Ovary (tissue), 9 donors: ENCODE results near the gene SEMA3B. TPM values are rescaled to one million over a fixed set of nuclear protein-coding genes. Genes with fewer than 3 reads are reported as not detected.
"Not testable (repeated sequence)": the region's sequence is repeated elsewhere in the genome, so short reads cannot be mapped to it uniquely, and the experiment has no call there.

ENCODE experiments used
- DNase-seq, 5 donors: peaks; one replicate each; pipeline ENCODE4 v3.0.0-alpha.2; 2019 to 2020
- H3K27ac ChIP-seq, 2 donors: fragments of 200-600 bp; one replicate each; pipeline versions ENCODE4 v1.5.1 to v1.8.0; 2019 to 2022
- H3K27me3 ChIP-seq: fragments of 200-600 bp; one replicate; pipeline ENCODE4 v1.8.0; 2022
- H3K36me3 ChIP-seq: fragments of 200-600 bp; sonication (generic); one replicate; pipeline ENCODE4 v1.5.1; 2019
- H3K4me1 ChIP-seq: one replicate; pipeline ENCODE4 v1.8.1; 2013; ENCODE audit warnings: mild to moderate bottlenecking, moderate library complexity; ENCODE audit not compliant: insufficient read depth
- H3K4me3 ChIP-seq: fragments of 200-600 bp; sonication (generic); one replicate; pipeline ENCODE4 v1.5.1; 2017
- H3K9me3 ChIP-seq, 2 donors: fragments of 200-600 bp in 1 of 2; sonication (generic) in 1 of 2; one replicate each; pipeline versions ENCODE4 v1.5.1 to v1.8.1; 2013 to 2019; ENCODE audit warnings: mild to moderate bottlenecking in 1 of 2, moderate library complexity in 1 of 2
- CTCF ChIP-seq, 3 donors: fragments of 450-650 bp in 2 of 3; fragments of 200-600 bp in 1 of 3; IDR thresholded peaks; one replicate each; pipeline versions ENCODE4 v1.5.1 to v1.8.0; 2016 to 2022; ENCODE audit warnings: antibody characterized with exemption in 3 of 3, mild to moderate bottlenecking in 1 of 3
- EP300 ChIP-seq: sonication (generic); formaldehyde crosslinking; IDR thresholded peaks from one replicate; pipeline ENCODE4 v1.6.1; 2017; ENCODE audit warnings: antibody characterized with exemption
- POLR2A ChIP-seq: fragments of 450-650 bp; IDR thresholded peaks from one replicate; pipeline ENCODE4 v1.6.1; 2017; ENCODE audit warnings: antibody characterized with exemption, mild to moderate bottlenecking, moderate library complexity
- WGBS, 3 donors: extraction: QIAGEN DNeasy Blood & Tissue Kit in 1 of 3; methylation state at CpG; one replicate each; pipeline versions ENCODE4 v1.1.5 to v1.1.7; 2013 to 2017; 5-methylcytosine and 5-hydroxymethylcytosine counted together
- intact Hi-C, 4 donors: fragments of 100-400 bp; cut with DNase I; formaldehyde crosslinking; loops; one replicate each; pipeline versions ENCODE4 v1.11.0 to v1.15.1; 2022 to 2023
- polyA plus RNA-seq, 2 donors: library from polyadenylated mRNA; stranded (reverse); fragments of 200-250 nt in 1 of 2; fragments of 350-450 nt in 1 of 2; fragmentation: Illumina TruSeq in 1 of 2; extraction: RNeasy Lipid Tissue Mini Kit (QIAGEN cat#74804) in 1 of 2; gene quantifications; one replicate each; pipeline ENCODE4 v1.2.3, GENCODE V29; 2013 to 2014
- total RNA-seq, 7 donors: library from RNA; depleted of rRNA in 2 of 7; stranded (reverse); fragments of >200 nt in 2 of 7; fragmentation: NEBNext Ultra II Directional in 3 of 7; extraction: Animal tissue kit (Norgen Biotek cat#: 25700) in 3 of 7; gene quantifications; one replicate each; pipeline versions ENCODE4 v1.1.0 to v1.2.4, GENCODE V29; 2016 to 2023
- donor health status: DM: no; HTN: no; CAD: no; lungs with moderate emphysema.
- donor health status: DM: no; HTN: no; CAD: no.
- donor health status: Bipolar disorder and iron deficiency.
- donor health status: DM: yes; HTN: yes; CAD: no.
- donor health status: DM: no; HTN: no; CAD: no.
- donor health status: DM: yes; HTN: yes; CAD: no.

SEMA3B gene
- total and polyA plus RNA-seq, 9 donors = 5.0 to 224 (median 51.1) TPM

DNA sequence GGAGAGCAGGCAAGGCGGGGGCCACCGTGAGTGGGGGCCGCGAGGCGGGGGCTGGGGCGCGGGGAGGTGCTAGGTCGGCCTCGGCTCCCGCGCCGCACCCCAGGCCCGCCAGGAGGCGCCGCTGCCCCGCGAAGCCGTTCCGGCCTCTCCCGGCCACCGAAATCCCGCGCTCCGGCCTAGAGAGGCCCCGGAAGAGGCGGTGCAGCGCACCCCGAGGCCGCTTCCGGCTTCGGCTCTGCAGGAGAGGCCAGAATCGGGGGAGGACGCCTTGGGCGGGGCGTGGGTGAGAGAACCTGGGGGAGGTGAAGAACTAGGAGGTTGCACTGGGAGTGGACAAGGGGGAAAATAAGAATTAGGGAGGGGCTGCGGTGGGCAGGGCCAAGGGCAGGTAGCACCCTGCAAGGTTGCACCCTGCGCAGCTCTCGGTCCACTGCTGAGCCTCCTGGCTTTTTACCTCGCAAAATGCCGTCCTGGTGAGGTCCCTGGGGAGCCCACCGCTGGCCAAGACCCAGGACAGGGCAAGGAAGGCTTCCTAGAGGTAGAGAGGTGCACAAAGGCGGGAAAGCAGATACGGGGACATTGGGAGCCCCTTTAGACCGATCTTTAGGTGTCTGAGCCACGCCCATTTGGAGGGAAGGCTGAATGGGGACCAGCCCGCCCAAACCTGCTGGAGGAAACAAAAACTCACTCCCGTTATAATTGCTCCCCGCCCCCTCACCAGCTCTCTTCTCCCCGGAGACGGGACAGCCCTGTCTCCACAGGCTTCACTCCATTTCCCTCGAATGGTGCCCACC, 41.4 kb upstream of the SEMA3B start:
- Histone ChIP-seq H3K27me3 (no peaks in the 10 kb centered on the region), H3K27ac (peak overlapping the region in 1 of 2 donors; percentile 18), H3K9me3 (no peaks in the 10 kb centered on the region), H3K36me3 (no peaks in the 10 kb centered on the region), H3K4me3 (peak overlapping the region; percentile 70), H3K4me1 (peaks cover 8% of the 10 kb centered on the region)
- WGBS, 3 donors = 1% methylated on average over 43 to 51 of the region's 51 CpGs
- intact Hi-C loops = loop anchor here (1.0 to 5.0 kb wide), 5 partner anchors 19 to 46 kb away; no protein-coding TSS in a partner anchor
- TF ChIP-seq EP300 (no peak), CTCF (IDR thresholded peaks at IDR 0.05) (peak; percentile 82 to 95 (median 94)), POLR2A (no peak)
- DNase-seq = peak; percentile 91 to 95 (median 93)

DNA sequence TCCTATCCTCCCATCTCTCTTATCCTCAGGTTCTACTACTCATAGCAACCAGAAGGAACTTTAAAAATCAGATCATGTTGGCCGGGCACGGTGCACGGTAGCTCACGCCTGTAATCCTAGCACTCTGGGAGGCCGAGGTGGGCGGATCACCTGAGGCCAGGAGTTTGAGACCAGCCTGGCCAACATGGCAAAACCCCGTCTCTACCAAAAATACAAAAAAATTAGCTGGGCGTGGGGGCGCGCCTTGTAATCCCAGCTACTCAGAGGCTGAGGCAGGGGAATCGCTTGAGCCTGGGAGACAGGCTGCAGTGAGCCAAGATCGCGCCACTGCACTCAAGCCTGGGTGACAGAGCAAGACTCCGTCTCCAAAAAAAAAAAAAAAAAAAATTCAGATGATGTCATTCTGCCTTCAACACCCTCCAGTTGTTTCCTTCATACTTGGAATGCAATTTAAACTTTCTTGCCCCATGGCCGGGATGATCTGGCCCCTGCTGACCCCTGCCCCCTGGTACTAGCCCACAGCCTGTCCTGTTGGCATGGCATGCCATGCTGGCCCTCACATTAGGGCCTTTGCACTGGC, 40.7 kb upstream of the SEMA3B start:
- intact Hi-C loops = loop anchor here in 2 of 4 donors (5.0 kb wide), 1 partner anchor 44 kb away; no protein-coding TSS in a partner anchor
- H3K27me3 ChIP-seq, H3K4me1 ChIP-seq, H3K36me3 ChIP-seq, DNase-seq, H3K27ac ChIP-seq, H3K9me3 ChIP-seq: not testable (repeated sequence)
- H3K4me3 ChIP-seq = peak overlapping the region; percentile 70
- WGBS, 3 donors = 40 to 47% (median 46%) methylated on average over 15 of the region's 15 CpGs

GRCh38 chr3:50229490-50229889, 39.5 kb upstream of the SEMA3B start:
- 91 to 95% (median 94%) methylated on average over 3 of the region's 3 CpGs for WGBS, 3 donors
- peaks cover 8% of the 10 kb centered on the region for H3K4me1 ChIP-seq
- no peaks in the 10 kb centered on the region for H3K36me3 ChIP-seq
- H3K27me3 ChIP-seq = no peaks in the 10 kb centered on the region
- no peak overlapping the region for H3K27ac ChIP-seq
- intact Hi-C loops = loop anchor here in 2 of 4 donors (5.0 kb wide), 1 partner anchor 43 kb away; no protein-coding TSS in a partner anchor
- no peak overlapping the region for H3K4me3 ChIP-seq
- DNase-seq = no peak
- TF ChIP-seq POLR2A = no peak
- no peak for TF ChIP-seq CTCF (IDR thresholded peaks at IDR 0.05)
- no peak for TF ChIP-seq EP300
- H3K9me3 ChIP-seq = no peaks in the 10 kb centered on the region

DNA sequence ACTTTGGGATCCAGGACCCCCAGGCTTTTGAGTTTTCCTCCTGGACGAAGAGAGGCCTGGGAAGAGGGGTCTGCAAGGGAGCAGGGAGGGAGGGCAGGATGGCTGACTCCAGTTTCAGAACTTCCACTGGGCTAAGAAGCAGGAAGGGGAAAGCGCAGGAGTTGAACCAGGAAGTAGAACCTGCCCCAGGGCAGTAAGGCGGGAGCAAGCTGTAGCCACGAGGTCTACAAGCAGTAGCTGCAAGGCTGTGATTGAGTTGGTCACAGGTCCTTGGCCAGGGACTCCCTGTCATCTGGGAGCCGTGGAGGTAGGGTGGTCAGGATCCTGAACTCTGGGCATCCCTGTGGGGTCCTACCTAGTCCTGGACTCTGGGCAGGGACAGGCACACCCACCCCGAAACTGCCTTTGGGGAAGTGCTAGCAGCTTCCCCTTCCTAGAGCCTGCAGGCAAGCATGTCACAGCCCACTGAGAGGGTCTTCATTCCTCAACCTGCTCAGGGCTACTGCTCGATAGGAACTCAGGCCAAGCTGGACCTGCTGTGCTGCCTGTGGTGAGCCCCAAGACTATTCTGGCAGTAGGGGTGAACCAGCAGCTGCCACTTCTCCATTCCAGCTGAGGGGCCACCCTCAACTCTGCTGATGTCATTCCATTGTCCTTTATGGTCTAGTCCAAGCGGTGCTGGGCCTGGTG, 38.7 kb upstream of the SEMA3B start:
- intact Hi-C loops = no loop called here
- no peaks in the 10 kb centered on the region for H3K9me3 ChIP-seq
- no peak for TF ChIP-seq EP300
- TF ChIP-seq CTCF (IDR thresholded peaks at IDR 0.05) = no peak
- TF ChIP-seq POLR2A = no peak
- DNase-seq = no peak
- no peak overlapping the region for H3K4me3 ChIP-seq
- H3K4me1 ChIP-seq = peaks cover 10% of the 10 kb centered on the region
- 86 to 92% (median 87%) methylated on average over 8 of the region's 8 CpGs for WGBS, 3 donors
- H3K36me3 ChIP-seq = no peaks in the 10 kb centered on the region
- no peak overlapping the region for H3K27ac ChIP-seq
- no peaks in the 10 kb centered on the region for H3K27me3 ChIP-seq
